ENCODE data around the gene MAPK11. TPM values are rescaled to one million over a fixed set of nuclear protein-coding genes. Genes with fewer than 3 reads are reported as not detected.

The MAPK11 gene
- total and polyA plus RNA-seq, 9 of the 15 experiments (the other 6 are each of a cell fraction or from before 2014, with no cell fraction given) = 0.06 to 14.6 (median 5.3) TPM

GRCh38 chr22:50244420-50245213 is 25.6 kb downstream of the MAPK11 start, which contains the start of gene TUBGCP6 (continued):
- TF ChIP-seq TCF15 (CRISPR knock-in tag; IDR thresholded peaks at IDR 0.05) (no peak), ETV6 (IDR thresholded peaks at IDR 0.05; ENCODE audit: borderline replicate concordance in 1 of 2, low read depth in 2 of 2, low read length in 1 of 2) (no peak), ETV6 (CRISPR knock-in tag; IDR thresholded peaks at IDR 0.05; ENCODE audit: borderline replicate concordance) (no peak), SIRT6 (IDR thresholded peaks at IDR 0.05; ENCODE audit: low read depth, low read length) (no peak), ZNF121 (CRISPR knock-in tag; conservative IDR thresholded peaks at IDR 0.05) (no peak), LARP7 (IDR thresholded peaks at IDR 0.05) (no peak), NFE2L1 (tag; IDR thresholded peaks at IDR 0.05; ENCODE audit: borderline replicate concordance, low read depth) (no peak), RHOXF2B (CRISPR knock-in tag; conservative IDR thresholded peaks at IDR 0.05) (no peak), NR0B1 (IDR thresholded peaks at IDR 0.05; ENCODE audit: partially characterized antibody) (no peak), ARID1B (IDR thresholded peaks at IDR 0.05) (0 out of 2 replicates have a peak, but pooled peaks have one; percentile 14), POLR3G (IDR thresholded peaks at IDR 0.05; ENCODE audit: extremely low read depth, insufficient read length, insufficient replicate concordance) (no peak), RBFOX2 (IDR thresholded peaks at IDR 0.05; ENCODE audit: low read depth, low read length) (peak; percentile 86), NCOR1 (IDR thresholded peaks at IDR 0.05) (peak; percentile 17; the same call in 1 of the 2 replicates), ZNF445 (CRISPR knock-in tag; IDR thresholded peaks at IDR 0.05; ENCODE audit: low read depth) (no peak), SIN3A (IDR thresholded peaks at IDR 0.05; ENCODE audit: borderline replicate concordance in 2 of 2, control insufficient read depth in 1 of 2, low read depth in 2 of 2, low read length in 2 of 2) (peak; percentile 55 to 87; a peak in 2 of 4 replicates), XRCC4 (IDR thresholded peaks at IDR 0.05; ENCODE audit: extremely low read depth, insufficient read depth, insufficient read length) (no peak), ZNF133 (CRISPR knock-in tag; IDR thresholded peaks at IDR 0.05) (no peak), POLR2AphosphoS5 (IDR thresholded peaks at IDR 0.05; ENCODE audit: control insufficient read depth, insufficient read depth, low read depth, low read length) (no peak; the same call in none of the 2 replicates), KLF13 (tag; IDR thresholded peaks at IDR 0.05; ENCODE audit: borderline replicate concordance, low read depth) (no peak), GTF2E2 (tag; IDR thresholded peaks at IDR 0.05) (no peak), MTF1 (CRISPR knock-in tag; IDR thresholded peaks at IDR 0.05; ENCODE audit: borderline replicate concordance) (no peak), CBX8 (IDR thresholded peaks at IDR 0.05; ENCODE audit: borderline replicate concordance, extremely low read depth, low read depth, low read length, poor library complexity, severe bottlenecking) (no peak), GTF3C2 (IDR thresholded peaks at IDR 0.05; ENCODE audit: borderline replicate concordance, extremely low read depth, insufficient read length) (no peak)

Measured in K562 (cell line).